Left lung (tissue), 14 donors: ENCODE measurements around the gene KRT32. TPM values are rescaled to one million over a fixed set of nuclear protein-coding genes. Genes with fewer than 3 reads are reported as not detected.

Experiments
- ATAC-seq: fragments of 200-7000 bp; cut with Tn5 transposase; one replicate; pipeline ENCODE4 v1.9.1; 2020; ENCODE audit warnings: moderate library complexity
- DNase-seq, 4 donors: peaks; one replicate each; pipeline ENCODE4 v3.0.0-alpha.2; 2013 to 2020
- H3K27ac ChIP-seq, 2 donors: fragments of 200-600 bp; sonication (generic) in 1 of 2; one replicate each; pipeline versions ENCODE4 v1.5.0 to v1.8.0; 2020 to 2021
- H3K27me3 ChIP-seq, 2 donors: fragments of 200-600 bp; sonication (generic) in 1 of 2; one replicate each; pipeline versions ENCODE4 v1.5.0 to v1.8.0; 2020 to 2021
- H3K36me3 ChIP-seq, 2 donors: fragments of 200-600 bp; sonication (generic) in 1 of 2; one replicate each; pipeline versions ENCODE4 v1.5.0 to v1.8.0; 2020 to 2021
- H3K4me1 ChIP-seq, 2 donors: fragments of 200-600 bp; one replicate each; pipeline ENCODE4 v1.8.0; 2021
- H3K4me3 ChIP-seq, 2 donors: fragments of 200-600 bp; sonication (generic) in 1 of 2; one replicate each; pipeline versions ENCODE4 v1.5.0 to v1.8.0; 2020 to 2021; ENCODE audit warnings: mild to moderate bottlenecking in 1 of 2
- H3K9me3 ChIP-seq, 2 donors: fragments of 200-600 bp; sonication (generic) in 1 of 2; one replicate each; pipeline versions ENCODE4 v1.5.0 to v1.8.0; 2020 to 2021
- intact Hi-C, 2 donors: fragments of 100-400 bp; cut with DNase I; formaldehyde crosslinking; loops; one replicate each; pipeline versions ENCODE4 v1.11.2 to v1.14.2; 2022
- long read RNA-seq, 12 donors: library from polyadenylated mRNA in 2 of 12; unstranded in 2 of 12; transcript quantifications; one replicate each; pipeline ENCODE4 v2.0.0 and lab custom pipeline, GENCODE V29; 2019 to 2026
- polyA plus RNA-seq, 6 donors: library from polyadenylated mRNA; unstranded; fragments of 120-200 nt; gene quantifications; one replicate each; pipeline ENCODE4 v1.2.1, GENCODE V29; 2013; ENCODE audit not compliant: insufficient read length in 6 of 6
- total RNA-seq, 2 donors: library from RNA; stranded (reverse); fragmentation: NEBNext Ultra II Directional; extraction: Animal tissue kit (Norgen Biotek cat#: 25700); gene quantifications; one replicate each; pipeline ENCODE4 v1.2.1, GENCODE V29; 2021
- TF ChIP-seq, protein P1 (sequence below), 2 donors: fragments of 200-600 bp; sonication (generic) in 1 of 2; IDR thresholded peaks; one replicate each; pipeline versions ENCODE4 v1.5.0 to v1.8.0; 2021; ENCODE audit warnings: antibody characterized with exemption in 2 of 2
- donor health status: DM: no; HTN: yes; CAD: no.
- donor health status: DM: no; HTN: no; CAD: no.

Gene KRT32
- total RNA-seq (not detected), polyA plus RNA-seq (not detected)
- long read RNA-seq, donor 1 = 0 reads
- long read RNA-seq, donor 2 = 0 reads
- long read RNA-seq, donor 3 = 0 reads
- long read RNA-seq, donor 4 = 0 reads
- long read RNA-seq, donor 5 = 0 reads
- long read RNA-seq, donor 6 = 0 reads
- long read RNA-seq, donor 7 = 0 reads
- long read RNA-seq, donor 8 = 0 reads
- long read RNA-seq, donor 9 = 0 reads
- long read RNA-seq, donor 10 = 0 reads
- long read RNA-seq, donor 11 = 0 reads
- long read RNA-seq, donor 12 = 0 reads

DNA sequence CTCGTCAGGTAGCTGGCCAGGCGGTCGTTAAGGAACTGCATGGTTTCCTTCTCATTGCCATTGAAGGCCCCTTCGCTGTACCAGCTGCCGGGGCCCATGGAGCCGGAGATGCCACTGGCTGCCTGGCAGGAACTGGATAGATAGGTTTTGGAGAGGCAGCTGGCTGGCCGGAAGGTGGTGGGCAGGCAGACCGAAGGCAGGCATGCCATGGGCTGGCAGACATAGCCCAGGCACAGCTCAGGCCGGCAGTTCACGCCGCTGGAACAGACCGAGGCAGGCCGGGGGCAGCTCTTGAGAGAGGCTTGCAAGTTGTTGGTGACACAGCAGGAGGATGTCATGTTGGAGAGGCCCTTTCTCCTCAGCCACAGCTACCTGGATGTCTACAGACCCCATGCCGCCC lies at the start of gene KRT32:
KRT32 (minus strand) TSS at position 399 of the 400 bp plus-strand sequence; CDS start at position 338, 61 bp downstream.
- Histone ChIP-seq H3K27ac (no peak within 1 kb of the TSS), H3K4me3 (no peak within 1 kb of the TSS), H3K4me1 (peaks cover 0 to 5% of the 10 kb centered on the region in 2 donors), H3K27me3 (no peaks in the 10 kb centered on the region), H3K9me3 (no peaks in the 10 kb centered on the region), H3K36me3 (no peaks in the 10 kb centered on the region)
- TF ChIP-seq, protein P1, sequence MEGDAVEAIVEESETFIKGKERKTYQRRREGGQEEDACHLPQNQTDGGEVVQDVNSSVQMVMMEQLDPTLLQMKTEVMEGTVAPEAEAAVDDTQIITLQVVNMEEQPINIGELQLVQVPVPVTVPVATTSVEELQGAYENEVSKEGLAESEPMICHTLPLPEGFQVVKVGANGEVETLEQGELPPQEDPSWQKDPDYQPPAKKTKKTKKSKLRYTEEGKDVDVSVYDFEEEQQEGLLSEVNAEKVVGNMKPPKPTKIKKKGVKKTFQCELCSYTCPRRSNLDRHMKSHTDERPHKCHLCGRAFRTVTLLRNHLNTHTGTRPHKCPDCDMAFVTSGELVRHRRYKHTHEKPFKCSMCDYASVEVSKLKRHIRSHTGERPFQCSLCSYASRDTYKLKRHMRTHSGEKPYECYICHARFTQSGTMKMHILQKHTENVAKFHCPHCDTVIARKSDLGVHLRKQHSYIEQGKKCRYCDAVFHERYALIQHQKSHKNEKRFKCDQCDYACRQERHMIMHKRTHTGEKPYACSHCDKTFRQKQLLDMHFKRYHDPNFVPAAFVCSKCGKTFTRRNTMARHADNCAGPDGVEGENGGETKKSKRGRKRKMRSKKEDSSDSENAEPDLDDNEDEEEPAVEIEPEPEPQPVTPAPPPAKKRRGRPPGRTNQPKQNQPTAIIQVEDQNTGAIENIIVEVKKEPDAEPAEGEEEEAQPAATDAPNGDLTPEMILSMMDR (IDR thresholded peaks at IDR 0.05) = no peak
- DNase-seq = no peak
- no peak for ATAC-seq
- intact Hi-C loops = no loop called here

DNA sequence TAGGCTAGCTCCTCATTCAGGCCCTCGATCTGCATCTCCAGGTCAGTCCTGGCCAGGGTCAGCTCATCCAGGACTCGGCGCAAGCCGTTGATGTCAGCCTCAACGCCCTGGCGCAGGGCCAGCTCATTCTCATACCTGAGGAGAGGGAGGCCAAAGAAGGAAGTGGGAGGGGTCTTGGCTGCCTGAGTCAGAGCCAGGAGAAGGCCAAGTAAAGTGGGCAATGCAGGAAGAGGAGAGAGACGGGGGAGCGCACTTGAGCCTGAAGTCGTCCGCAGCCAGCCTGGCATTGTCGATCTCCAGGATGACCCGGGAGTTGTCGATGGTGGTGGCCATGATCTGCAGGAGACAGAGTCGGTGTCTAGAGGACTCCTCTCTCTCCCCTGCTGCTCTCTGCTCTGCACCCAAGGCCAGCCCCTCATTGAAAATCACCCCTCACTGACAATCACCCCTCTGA lies 49.7 kb upstream of the KRT32 start:
- DNase-seq = peak in 2 of 4 donors; percentile 75 to 83
- no peaks in the 10 kb centered on the region for H3K9me3 ChIP-seq
- H3K36me3 ChIP-seq = no peaks in the 10 kb centered on the region
- H3K27me3 ChIP-seq = peaks cover 0 to 28% of the 10 kb centered on the region in 2 donors
- peak; percentile 3 for ATAC-seq
- H3K4me1 ChIP-seq = peaks cover 0 to 4% of the 10 kb centered on the region in 2 donors
- H3K4me3 ChIP-seq = no peak overlapping the region
- no peak overlapping the region for H3K27ac ChIP-seq
- intact Hi-C loops = no loop called here
- TF ChIP-seq, protein P1 (IDR thresholded peaks at IDR 0.05) = no peak

DNA sequence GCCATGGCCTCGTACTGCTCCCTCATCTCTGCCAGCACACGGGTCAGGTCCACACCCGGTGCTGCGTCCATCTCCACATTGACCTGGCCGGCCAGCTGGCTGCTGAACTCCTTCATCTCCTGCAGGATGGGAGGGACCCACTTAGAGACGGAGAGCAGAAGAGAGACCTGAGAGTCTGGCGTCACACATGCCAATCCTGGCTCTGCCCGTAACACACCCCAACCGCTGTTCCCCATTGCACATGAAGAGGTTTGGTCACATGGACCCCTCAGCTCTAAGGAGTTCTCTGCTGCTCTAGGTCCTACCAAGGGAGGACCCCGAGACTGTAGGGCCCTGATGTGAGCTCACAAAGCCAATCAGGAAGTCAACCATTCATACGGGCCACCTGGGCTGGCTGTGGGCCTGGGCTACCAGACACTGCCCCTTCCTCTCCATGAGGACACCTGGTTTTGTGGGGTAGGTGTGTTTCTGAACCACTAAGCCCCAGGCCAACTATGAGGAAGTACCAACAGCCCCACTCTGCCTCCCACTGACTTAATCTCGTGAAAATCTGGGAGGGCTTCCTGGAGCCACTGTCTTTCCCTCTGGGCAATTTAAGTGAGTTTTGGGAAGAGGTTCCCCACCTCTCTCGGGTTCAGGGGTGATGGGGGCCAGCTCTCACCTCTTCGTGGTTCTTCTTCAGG lies 49.1 kb upstream of the KRT32 start:
- Histone ChIP-seq H3K9me3 (no peaks in the 10 kb centered on the region), H3K27ac (no peak overlapping the region), H3K4me3 (no peak overlapping the region), H3K4me1 (no peaks in the 10 kb centered on the region), H3K36me3 (no peaks in the 10 kb centered on the region), H3K27me3 (peaks cover 0 to 32% of the 10 kb centered on the region in 2 donors)
- intact Hi-C loops = no loop called here
- TF ChIP-seq, protein P1 (IDR thresholded peaks at IDR 0.05) = no peak
- ATAC-seq (peak; percentile 52), DNase-seq (peak in 2 of 4 donors; percentile 61 to 69)

DNA sequence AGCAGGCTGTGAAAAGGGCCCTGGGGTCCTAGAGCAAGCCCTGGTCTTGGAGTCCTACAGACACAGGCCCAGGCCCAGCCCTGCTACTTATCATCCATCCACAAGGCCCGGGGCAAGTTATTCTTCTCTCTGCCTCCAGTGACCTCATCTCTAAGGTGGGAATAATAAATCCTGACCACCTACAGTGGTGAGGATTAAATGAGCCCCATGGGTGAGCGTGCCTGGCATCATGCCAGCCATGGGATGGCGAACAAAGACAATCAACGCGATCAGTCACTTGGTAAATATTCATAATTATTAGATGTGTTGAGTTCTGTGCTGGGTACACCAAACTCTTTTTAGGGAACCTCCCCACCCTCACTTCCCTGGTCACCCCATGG lies 46.0 kb upstream of the KRT32 start:
- peaks cover 0 to 24% of the 10 kb centered on the region in 2 donors for H3K27me3 ChIP-seq
- H3K4me3 ChIP-seq = no peak overlapping the region
- intact Hi-C loops = no loop called here
- no peak for ATAC-seq
- H3K27ac ChIP-seq = no peak overlapping the region
- no peaks in the 10 kb centered on the region for H3K4me1 ChIP-seq
- no peaks in the 10 kb centered on the region for H3K9me3 ChIP-seq
- TF ChIP-seq, protein P1 (IDR thresholded peaks at IDR 0.05) = no peak
- DNase-seq = peak in 1 of 4 donors; percentile 29
- H3K36me3 ChIP-seq = no peaks in the 10 kb centered on the region

DNA sequence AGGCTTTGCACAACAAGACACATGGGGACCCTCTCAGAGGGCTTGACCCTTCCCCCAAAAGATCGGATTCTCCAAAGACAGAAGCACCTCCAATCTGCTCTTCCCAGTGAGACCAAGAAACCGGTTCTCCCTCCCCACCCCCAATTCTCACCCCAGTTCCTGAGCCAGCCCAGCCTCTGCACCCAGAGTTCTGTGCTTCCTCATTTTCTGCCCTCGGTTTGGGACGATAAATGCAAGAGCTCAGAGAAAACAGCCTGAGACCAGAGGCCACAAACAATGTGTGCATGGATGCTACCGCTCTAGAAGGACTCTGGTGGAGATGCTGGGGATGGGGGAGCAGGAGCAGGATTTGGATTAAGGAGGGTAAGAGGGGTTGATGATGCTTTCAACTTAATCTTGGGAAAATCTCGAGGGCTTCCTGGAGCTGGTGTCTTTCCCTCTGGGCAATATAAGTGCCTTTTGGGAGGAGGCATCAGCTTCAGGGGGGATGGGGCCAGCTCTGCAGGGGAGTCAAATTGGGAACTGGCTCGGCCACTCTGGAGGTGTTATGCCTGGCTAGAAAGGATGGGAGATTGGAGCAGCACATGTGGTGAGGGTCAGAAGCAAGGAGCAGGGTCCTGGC lies 45.5 kb upstream of the KRT32 start:
- TF ChIP-seq, protein P1 (IDR thresholded peaks at IDR 0.05) = no peak
- DNase-seq (peak in 1 of 4 donors; percentile 39), ATAC-seq (no peak)
- Histone ChIP-seq H3K9me3 (no peaks in the 10 kb centered on the region), H3K27me3 (peaks cover 0 to 19% of the 10 kb centered on the region in 2 donors), H3K27ac (no peak overlapping the region), H3K4me3 (no peak overlapping the region), H3K36me3 (no peaks in the 10 kb centered on the region), H3K4me1 (no peaks in the 10 kb centered on the region)
- intact Hi-C loops = no loop called here
